OCI-LY1 (cell line): Measurements from ENCODE around the gene CHRND.

Source experiments
- H2AFZ ChIP-seq: fragments of 200-600 bp; sonication (generic), shearing (Covaris generic); 2 replicates; pipeline ENCODE4 v1.6.0; 2014; ENCODE audit warnings: antibody characterized with exemption, mild to moderate bottlenecking, low read length
- H3F3A ChIP-seq: fragments of 200-600 bp; sonication (generic), shearing (Covaris generic); 2 replicates; pipeline ENCODE4 v1.6.0; 2014; ENCODE audit warnings: mild to moderate bottlenecking, antibody characterized with exemption, low read length, moderate library complexity; ENCODE audit not compliant: insufficient read depth
- H3K27ac ChIP-seq: fragments of 200-600 bp; sonication (generic); 2 replicates; pipeline ENCODE4 v1.5.1; 2014; ENCODE audit warnings: low read length, mixed run types, mild to moderate bottlenecking, low read depth; ENCODE audit not compliant: poor library complexity, severe bottlenecking
- H3K27me3 ChIP-seq: fragments of 200-600 bp; sonication (generic); 2 replicates; pipeline ENCODE4 v1.6.0; 2014; ENCODE audit warnings: antibody characterized with exemption, mild to moderate bottlenecking, low read length, moderate library complexity; ENCODE audit not compliant: insufficient read depth
- H3K36me3 ChIP-seq: fragments of 200-600 bp; sonication (generic); 2 replicates; pipeline ENCODE4 v1.6.1; 2014; ENCODE audit warnings: mild to moderate bottlenecking, antibody characterized with exemption, low read length, moderate library complexity, mixed read lengths; ENCODE audit not compliant: insufficient read depth
- H3K4me1 ChIP-seq: fragments of 200-600 bp; sonication (generic); 2 replicates; pipeline ENCODE4 v1.5.1; 2014; ENCODE audit warnings: mild to moderate bottlenecking, low read length, moderate library complexity; ENCODE audit not compliant: insufficient read depth, severe bottlenecking
- H3K4me2 ChIP-seq: fragments of 200-600 bp; sonication (generic), shearing (Covaris generic); 2 replicates; pipeline ENCODE4 v1.6.1; 2014; ENCODE audit warnings: low read length
- H3K4me3 ChIP-seq: fragments of 200-600 bp; sonication (generic); 2 replicates; pipeline ENCODE4 v1.5.1; 2014; ENCODE audit warnings: low read length, low read depth, mild to moderate bottlenecking, mixed read lengths; ENCODE audit not compliant: poor library complexity, severe bottlenecking
- H3K79me2 ChIP-seq: fragments of 200-600 bp; shearing (Covaris generic); 2 replicates; pipeline ENCODE4 v1.6.1; 2016; ENCODE audit warnings: mixed run types, low read length, mixed read lengths; ENCODE audit not compliant: insufficient read depth
- H3K9ac ChIP-seq: fragments of 200-600 bp; sonication (generic), shearing (Covaris generic); 2 replicates; pipeline ENCODE4 v1.6.1; 2014; ENCODE audit warnings: mild to moderate bottlenecking, low read length, mixed read lengths
- H3K9me2 ChIP-seq: fragments of 200-600 bp; sonication (generic), shearing (Covaris generic); 2 replicates; pipeline ENCODE4 v1.6.1; 2014; ENCODE audit warnings: low read depth, mild to moderate bottlenecking, low read length, mixed read lengths
- H3K9me3 ChIP-seq: fragments of 200-600 bp; shearing (Covaris generic); 2 replicates; pipeline ENCODE4 v1.6.1; 2014; ENCODE audit warnings: low read length, mixed read lengths
- H4K20me1 ChIP-seq: fragments of 200-600 bp; sonication (generic), shearing (Covaris generic); 2 replicates; pipeline ENCODE4 v1.6.0; 2016; ENCODE audit warnings: mild to moderate bottlenecking, low read length; ENCODE audit not compliant: insufficient read depth
- EZH2 ChIP-seq: fragments of 200-600 bp; sonication (generic), shearing (Covaris generic); IDR thresholded peaks from 2 replicates; pipeline ENCODE4 v1.8.0; 2017; ENCODE audit warnings: borderline replicate concordance, mixed run types, mild to moderate bottlenecking, antibody characterized with exemption, low read length, moderate library complexity, mixed read lengths
- TF ChIP-seq, protein P1 (sequence below): fragments of 200-600 bp; sonication (generic), shearing (Covaris generic); IDR thresholded peaks from 2 replicates; pipeline ENCODE4 v1.5.1; 2017; ENCODE audit warnings: mild to moderate bottlenecking, antibody characterized with exemption, low read length, moderate library complexity, mixed read lengths

Gene CHRND

DNA sequence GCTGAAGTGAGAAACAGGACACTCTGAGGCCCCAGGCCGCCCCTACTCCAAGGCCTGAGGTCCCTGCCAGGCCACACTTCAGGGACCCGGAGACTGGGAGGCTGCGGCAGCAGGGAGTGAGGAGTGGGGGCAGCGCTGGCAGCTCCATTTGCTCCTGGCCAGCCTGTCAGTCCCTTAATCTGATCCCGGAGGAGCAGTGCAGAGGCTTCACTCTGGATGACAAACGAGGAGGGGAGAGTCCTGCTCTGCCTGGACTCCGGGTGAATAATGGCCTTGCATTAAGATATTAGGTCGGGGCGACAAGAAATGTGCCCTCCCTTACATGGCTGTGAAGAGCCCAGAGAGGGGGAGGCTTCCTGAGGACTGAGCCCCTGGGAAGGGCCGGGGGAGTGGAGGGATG lies 20.1 kb upstream of the CHRND start:
- Histone ChIP-seq H3K9ac (no peak overlapping the region), H3K4me1 (no peaks in the 10 kb centered on the region), H3K27me3 (no peaks in the 10 kb centered on the region; the same call in 1 of the 2 replicates), H3K4me3 (no peak overlapping the region), H3K9me3 (no peaks in the 10 kb centered on the region), H2AFZ (no peak overlapping the region), H3K36me3 (no peaks in the 10 kb centered on the region), H3F3A (no peaks in the 10 kb centered on the region), H3K9me2 (no peaks in the 10 kb centered on the region), H3K27ac (no peak overlapping the region), H4K20me1 (no peaks in the 10 kb centered on the region), H3K4me2 (no peak overlapping the region), H3K79me2 (no peaks in the 10 kb centered on the region)
- TF ChIP-seq, protein P1, sequence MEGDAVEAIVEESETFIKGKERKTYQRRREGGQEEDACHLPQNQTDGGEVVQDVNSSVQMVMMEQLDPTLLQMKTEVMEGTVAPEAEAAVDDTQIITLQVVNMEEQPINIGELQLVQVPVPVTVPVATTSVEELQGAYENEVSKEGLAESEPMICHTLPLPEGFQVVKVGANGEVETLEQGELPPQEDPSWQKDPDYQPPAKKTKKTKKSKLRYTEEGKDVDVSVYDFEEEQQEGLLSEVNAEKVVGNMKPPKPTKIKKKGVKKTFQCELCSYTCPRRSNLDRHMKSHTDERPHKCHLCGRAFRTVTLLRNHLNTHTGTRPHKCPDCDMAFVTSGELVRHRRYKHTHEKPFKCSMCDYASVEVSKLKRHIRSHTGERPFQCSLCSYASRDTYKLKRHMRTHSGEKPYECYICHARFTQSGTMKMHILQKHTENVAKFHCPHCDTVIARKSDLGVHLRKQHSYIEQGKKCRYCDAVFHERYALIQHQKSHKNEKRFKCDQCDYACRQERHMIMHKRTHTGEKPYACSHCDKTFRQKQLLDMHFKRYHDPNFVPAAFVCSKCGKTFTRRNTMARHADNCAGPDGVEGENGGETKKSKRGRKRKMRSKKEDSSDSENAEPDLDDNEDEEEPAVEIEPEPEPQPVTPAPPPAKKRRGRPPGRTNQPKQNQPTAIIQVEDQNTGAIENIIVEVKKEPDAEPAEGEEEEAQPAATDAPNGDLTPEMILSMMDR = no peak
- TF ChIP-seq EZH2 = no peak

DNA sequence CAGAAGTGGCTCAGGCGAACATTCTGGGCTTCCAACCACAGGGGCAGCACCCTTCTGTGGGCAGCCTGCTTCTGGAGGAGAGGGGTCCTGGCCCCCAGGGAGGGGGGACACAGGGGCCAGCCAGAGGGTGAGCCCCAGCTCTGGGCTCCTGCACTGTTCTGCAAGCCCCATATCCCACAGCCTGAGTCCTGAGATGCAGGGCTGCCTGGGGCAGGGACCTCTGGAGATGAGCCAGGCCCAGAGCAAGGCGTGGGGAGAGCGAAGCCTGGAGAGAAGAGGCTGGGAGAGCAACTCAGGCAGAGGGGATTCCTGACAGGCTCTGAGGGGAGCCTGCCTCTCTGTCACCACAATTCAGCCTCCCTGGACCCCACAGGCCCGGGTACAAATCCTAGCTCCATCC lies 19.3 kb upstream of the CHRND start:
- H3K9me3 ChIP-seq = no peaks in the 10 kb centered on the region
- H3K9ac ChIP-seq = no peak overlapping the region
- TF ChIP-seq, protein P1 = no peak
- no peak for TF ChIP-seq EZH2
- no peak overlapping the region for H2AFZ ChIP-seq
- no peaks in the 10 kb centered on the region for H3K4me1 ChIP-seq
- no peaks in the 10 kb centered on the region for H3K79me2 ChIP-seq
- H3K27ac ChIP-seq = no peak overlapping the region
- no peak overlapping the region for H3K4me2 ChIP-seq
- H3F3A ChIP-seq = no peaks in the 10 kb centered on the region
- H3K9me2 ChIP-seq = no peaks in the 10 kb centered on the region
- no peaks in the 10 kb centered on the region for H3K27me3 ChIP-seq
- H4K20me1 ChIP-seq = no peaks in the 10 kb centered on the region
- no peaks in the 10 kb centered on the region for H3K36me3 ChIP-seq
- no peak overlapping the region for H3K4me3 ChIP-seq

DNA sequence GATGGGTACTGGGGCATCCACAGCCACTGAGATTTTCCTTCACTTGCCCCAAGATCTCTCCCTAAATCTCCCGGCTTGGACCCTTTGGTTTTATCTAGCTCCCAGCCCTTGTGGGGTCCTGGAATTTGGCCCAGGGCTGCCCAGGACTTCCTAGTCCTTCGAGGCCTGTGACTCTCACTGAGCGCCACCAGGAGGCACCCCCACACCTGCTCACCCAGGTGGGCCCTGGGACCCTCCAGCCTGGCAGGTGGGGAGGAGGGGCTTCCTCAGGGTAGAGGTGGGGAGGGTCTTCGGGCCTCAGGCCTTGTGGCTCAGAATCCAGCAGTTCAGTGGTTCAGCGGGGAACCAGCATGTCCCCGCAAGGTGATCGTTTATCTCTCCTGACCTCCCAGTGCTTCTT lies 17.7 kb upstream of the CHRND start:
- no peak overlapping the region for H2AFZ ChIP-seq

More for the DNA sequence above, 17.7 kb upstream of the CHRND start:
- no peaks in the 10 kb centered on the region for H3K27me3 ChIP-seq
- TF ChIP-seq, protein P1 = no peak
- no peak for TF ChIP-seq EZH2
- H4K20me1 ChIP-seq = no peaks in the 10 kb centered on the region
- no peak overlapping the region for H3K27ac ChIP-seq
- no peaks in the 10 kb centered on the region for H3K36me3 ChIP-seq
- H3K4me2 ChIP-seq = no peak overlapping the region
- no peaks in the 10 kb centered on the region for H3K9me2 ChIP-seq
- no peak overlapping the region for H3K4me3 ChIP-seq
- H3K9ac ChIP-seq = no peak overlapping the region
- H3K79me2 ChIP-seq = no peaks in the 10 kb centered on the region
- no peaks in the 10 kb centered on the region for H3K4me1 ChIP-seq
- no peaks in the 10 kb centered on the region for H3F3A ChIP-seq
- H3K9me3 ChIP-seq = no peaks in the 10 kb centered on the region
